AG10803 (cell line): ENCODE data around the gene SMPD3.

Source experiments
- DNase-seq: peaks from one replicate; pipeline ENCODE4 v3.0.0; 2010; ENCODE audit warnings: low read depth
- H3K4me3 ChIP-seq: 2 replicates; pipeline ENCODE4 v1.5.1; 2011; ENCODE audit warnings: mild to moderate bottlenecking, low read length, control low read depth
- TF ChIP-seq, protein P1 (sequence below): conservative IDR thresholded peaks from 2 replicates; pipeline ENCODE4 v1.5.1; 2011; ENCODE audit warnings: mild to moderate bottlenecking, low read length, control low read depth, inconsistent platforms

SMPD3 gene

DNA sequence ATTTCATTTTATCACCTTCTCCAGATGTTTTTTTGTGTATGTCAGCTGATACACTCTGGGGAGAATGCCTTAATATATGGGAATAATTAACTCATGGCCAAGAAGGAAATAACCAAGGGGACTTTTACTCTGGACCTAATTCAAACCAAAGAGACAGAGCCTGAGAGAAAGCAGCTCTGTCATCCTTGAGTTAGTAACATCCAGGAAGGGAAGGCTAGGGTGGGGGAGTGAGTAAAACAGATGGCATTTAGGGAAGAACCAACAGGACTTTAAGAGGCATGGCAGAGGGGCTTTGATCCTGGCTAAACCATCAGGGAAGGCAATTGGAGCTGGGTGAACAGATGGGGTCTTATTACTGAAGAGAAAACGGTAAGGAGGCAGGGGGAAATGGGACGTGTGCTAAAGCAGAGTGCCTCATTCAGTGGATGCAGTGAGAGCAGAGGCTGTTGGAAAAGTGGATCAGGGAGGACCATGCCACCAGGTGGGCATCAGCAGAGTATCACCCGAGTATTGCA lies 2.5 kb upstream of the SMPD3 start:
- TF ChIP-seq, protein P1, sequence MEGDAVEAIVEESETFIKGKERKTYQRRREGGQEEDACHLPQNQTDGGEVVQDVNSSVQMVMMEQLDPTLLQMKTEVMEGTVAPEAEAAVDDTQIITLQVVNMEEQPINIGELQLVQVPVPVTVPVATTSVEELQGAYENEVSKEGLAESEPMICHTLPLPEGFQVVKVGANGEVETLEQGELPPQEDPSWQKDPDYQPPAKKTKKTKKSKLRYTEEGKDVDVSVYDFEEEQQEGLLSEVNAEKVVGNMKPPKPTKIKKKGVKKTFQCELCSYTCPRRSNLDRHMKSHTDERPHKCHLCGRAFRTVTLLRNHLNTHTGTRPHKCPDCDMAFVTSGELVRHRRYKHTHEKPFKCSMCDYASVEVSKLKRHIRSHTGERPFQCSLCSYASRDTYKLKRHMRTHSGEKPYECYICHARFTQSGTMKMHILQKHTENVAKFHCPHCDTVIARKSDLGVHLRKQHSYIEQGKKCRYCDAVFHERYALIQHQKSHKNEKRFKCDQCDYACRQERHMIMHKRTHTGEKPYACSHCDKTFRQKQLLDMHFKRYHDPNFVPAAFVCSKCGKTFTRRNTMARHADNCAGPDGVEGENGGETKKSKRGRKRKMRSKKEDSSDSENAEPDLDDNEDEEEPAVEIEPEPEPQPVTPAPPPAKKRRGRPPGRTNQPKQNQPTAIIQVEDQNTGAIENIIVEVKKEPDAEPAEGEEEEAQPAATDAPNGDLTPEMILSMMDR = no peak
- DNase-seq = peak; percentile 42

DNA sequence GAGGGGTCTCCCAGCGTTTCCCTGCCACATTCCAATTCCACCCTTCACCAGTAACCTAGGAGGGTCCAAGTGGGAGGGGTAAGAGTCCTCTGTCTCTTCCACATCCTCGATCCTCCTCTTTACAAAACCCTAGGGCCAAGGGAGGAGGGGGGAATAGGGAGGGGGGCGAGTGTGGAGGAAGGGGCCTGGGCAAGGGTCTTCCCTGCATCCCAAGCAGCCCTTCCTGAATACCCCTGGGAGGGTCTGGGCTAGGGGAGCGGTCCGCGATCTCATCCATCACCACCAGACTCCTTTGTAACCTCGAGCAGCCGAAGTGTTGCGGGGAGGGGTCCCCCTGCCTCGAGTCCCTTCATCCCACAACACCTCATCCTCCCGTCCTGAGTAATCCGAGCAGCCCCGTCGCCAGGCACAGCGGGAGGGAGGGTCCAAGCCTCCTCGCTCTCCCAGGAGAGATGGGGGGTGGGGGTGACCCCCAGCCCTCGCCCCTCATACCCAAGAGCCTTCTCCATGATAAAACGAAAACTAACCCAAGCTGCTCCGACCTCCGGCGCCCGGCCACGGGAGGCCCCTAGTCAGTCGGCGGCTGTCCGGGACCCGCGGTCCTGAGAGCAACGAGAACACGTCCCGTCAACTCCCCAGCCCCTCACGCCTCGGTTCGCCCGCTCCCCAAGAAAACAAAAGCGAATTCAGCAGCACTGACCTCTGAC lies 502 bp downstream of the SMPD3 start:
- TF ChIP-seq, protein P1 = no peak
- no peak for DNase-seq
- H3K4me3 ChIP-seq = peak overlapping the region; percentile 52

More for the DNA sequence above, 2.5 kb upstream of the SMPD3 start:
- no peak overlapping the region for H3K4me3 ChIP-seq

DNA sequence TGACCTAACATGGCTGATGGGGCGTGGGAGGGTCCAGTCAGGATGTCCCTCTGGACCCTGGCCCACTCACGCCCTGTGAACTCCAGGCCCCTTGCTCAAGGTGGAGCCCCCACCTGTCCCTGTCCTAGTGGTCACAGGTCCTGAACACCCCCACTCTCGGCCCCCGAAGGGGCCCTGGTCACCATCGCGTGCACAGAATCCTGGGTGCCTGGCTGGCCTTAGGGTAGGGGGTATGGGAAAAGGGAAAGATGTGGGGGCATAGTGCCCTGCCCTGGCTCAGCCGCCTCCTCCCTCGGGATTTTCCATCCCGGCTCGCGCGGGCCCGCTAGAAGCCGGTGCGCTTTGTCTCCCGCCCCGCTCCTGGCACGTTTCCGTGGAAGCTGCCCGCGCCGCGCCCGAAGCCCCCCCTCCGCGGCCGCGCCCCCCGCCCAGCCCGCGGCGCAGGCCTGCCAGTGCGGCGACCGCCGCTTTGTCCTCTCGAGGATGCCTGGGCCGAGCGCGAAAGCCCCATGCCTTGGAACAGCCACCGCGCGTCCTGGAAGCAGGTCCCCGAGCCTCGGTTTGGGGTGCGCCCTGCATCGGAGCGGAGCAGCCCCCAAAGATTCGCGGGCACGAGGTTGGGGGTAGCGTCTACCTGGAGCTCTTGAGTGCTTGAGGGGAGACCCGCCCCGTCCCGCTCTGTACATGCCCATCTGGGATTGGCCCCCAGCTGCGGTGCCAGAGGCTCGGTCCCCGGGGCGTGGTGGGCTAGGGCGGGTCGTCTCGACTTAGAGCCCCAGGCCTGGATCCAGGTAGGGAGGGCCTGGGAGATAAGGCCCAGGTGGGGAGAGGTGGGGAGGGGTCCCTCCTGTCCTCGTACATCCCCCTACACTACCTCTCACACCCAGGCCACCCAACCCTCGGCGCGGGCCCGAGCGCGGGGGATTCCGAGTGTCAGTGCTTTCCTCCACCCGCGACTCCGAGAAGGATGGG lies 1.3 kb downstream of the SMPD3 start:
- no peak overlapping the region for H3K4me3 ChIP-seq
- DNase-seq = no peak
- TF ChIP-seq, protein P1 = no peak

DNA sequence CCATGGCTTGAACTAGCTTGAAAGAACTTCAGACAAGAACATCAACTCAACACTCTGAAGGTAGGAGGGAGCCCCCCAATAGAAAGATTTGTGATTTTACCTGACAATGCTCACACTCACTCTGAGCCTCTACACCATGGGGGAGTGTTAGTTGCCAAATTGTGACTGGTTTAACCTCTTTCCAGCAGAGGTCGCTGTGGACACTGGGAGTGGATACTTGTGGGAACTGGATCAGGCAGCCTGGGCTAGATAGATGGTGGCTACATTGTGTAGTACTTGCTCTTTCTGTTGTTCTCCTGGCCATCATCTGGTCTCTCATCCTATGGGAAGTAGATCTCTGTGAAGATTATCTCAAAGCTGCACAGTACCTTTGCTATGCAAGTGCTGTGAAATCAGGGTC lies 2.9 kb downstream of the SMPD3 start:
- TF ChIP-seq, protein P1 = peak; percentile 47
- no peak overlapping the region for H3K4me3 ChIP-seq
- no peak for DNase-seq

DNA sequence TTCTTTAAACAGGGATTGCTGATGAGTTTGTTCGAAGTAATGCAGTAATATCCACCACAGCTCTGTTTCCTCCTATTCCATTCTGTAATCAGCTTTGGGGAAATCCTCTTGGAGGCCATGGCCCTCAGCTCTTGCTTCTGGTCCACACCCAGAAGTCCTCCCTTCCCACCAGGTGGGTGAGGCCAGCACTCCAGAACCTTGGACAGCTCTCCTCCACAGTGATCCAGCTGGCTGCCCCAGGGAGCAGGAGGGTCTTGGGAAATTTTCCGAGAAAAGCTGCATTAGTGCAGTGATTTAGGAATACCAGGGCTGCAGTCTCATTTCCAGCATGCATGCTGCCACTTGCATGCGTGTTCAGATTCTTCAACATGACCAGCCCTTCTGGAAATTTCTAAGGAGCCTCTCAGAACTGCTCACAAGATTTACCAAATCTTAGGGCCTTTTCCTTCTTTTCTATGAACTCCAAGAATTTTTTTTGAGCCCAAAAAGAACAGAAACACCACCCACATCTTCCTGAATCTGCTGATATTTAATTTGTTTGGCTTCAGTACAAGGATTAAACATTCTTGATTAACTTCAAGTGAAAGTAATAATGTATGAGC lies 4.2 kb downstream of the SMPD3 start:
- DNase-seq = no peak
- H3K4me3 ChIP-seq = no peak overlapping the region
- TF ChIP-seq, protein P1 = no peak

DNA sequence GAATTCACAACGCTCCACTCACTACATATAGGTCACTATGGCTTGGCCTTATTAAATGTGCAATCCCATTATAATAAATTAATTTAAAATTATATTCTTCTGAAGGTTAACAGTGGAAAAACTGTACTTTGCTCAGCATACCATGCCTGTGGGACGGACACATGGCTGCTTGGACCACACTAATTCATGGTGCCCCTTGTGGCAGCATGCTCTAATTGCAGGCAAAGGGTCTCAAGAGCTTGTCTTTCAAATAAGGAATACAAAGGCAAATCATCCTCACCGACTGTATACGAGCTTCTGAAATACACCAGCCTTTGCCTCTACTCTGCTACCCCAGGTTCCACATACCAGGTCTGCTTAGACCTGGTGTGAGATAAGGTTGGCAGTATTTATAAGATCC lies 11.7 kb downstream of the SMPD3 start:
- TF ChIP-seq, protein P1 = 0 out of 2 replicates have a peak, but pooled peaks have one; percentile 14
- DNase-seq = no peak
- H3K4me3 ChIP-seq = no peak overlapping the region
